ENCODE data around the gene FXYD2.

Gene FXYD2

GRCh38 chr11:117838901-117839300 lies 14.4 kb upstream of the FXYD2 start:
- TF ChIP-seq CEBPB (IDR thresholded peaks at IDR 0.05) (no peak), FOXM1 (IDR thresholded peaks at IDR 0.05; ENCODE audit: borderline replicate concordance, low read depth) (no peak), NFIC (IDR thresholded peaks at IDR 0.05) (no peak), TEAD4 (IDR thresholded peaks at IDR 0.05) (no peak), TAF1 (IDR thresholded peaks at IDR 0.05; ENCODE audit: low read depth) (no peak), USF1 (IDR thresholded peaks at IDR 0.05) (no peak), EGR1 (IDR thresholded peaks at IDR 0.05) (no peak), YY1 (IDR thresholded peaks at IDR 0.05; ENCODE audit: low read depth) (no peak), ZBTB7A (IDR thresholded peaks at IDR 0.05; ENCODE audit: low read depth) (no peak), CREB1 (IDR thresholded peaks at IDR 0.05; ENCODE audit: low read depth) (no peak), MAX (IDR thresholded peaks at IDR 0.05) (no peak), EP300 (IDR thresholded peaks at IDR 0.05; ENCODE audit: borderline replicate concordance) (no peak), RAD21 (IDR thresholded peaks at IDR 0.05; ENCODE audit: low read depth) (no peak), TCF12 (IDR thresholded peaks at IDR 0.05; ENCODE audit: low read depth) (no peak), REST (IDR thresholded peaks at IDR 0.05; ENCODE audit: low read depth) (no peak)

- TF ChIP-seq TEAD4 (IDR thresholded peaks at IDR 0.05) (no peak), TAF1 (IDR thresholded peaks at IDR 0.05; ENCODE audit: low read depth) (no peak), EGR1 (IDR thresholded peaks at IDR 0.05) (no peak), EP300 (IDR thresholded peaks at IDR 0.05; ENCODE audit: borderline replicate concordance) (no peak), REST (IDR thresholded peaks at IDR 0.05; ENCODE audit: low read depth) (no peak)
Measured at GRCh38 chr11:117837791-117838190, 13.2 kb upstream of the FXYD2 start.

GRCh38 chr11:117837070-117837776 lies 12.7 kb upstream of the FXYD2 start:
- no peak for TF ChIP-seq TEAD4 (IDR thresholded peaks at IDR 0.05)

- no peak for TF ChIP-seq TEAD4 (IDR thresholded peaks at IDR 0.05)
- no peak for TF ChIP-seq TCF12 (IDR thresholded peaks at IDR 0.05; ENCODE audit: low read depth)
- no peak for TF ChIP-seq MAX (IDR thresholded peaks at IDR 0.05)
- no peak for TF ChIP-seq REST (IDR thresholded peaks at IDR 0.05; ENCODE audit: low read depth)
- no peak for TF ChIP-seq NFIC (IDR thresholded peaks at IDR 0.05)
- no peak for TF ChIP-seq YY1 (IDR thresholded peaks at IDR 0.05; ENCODE audit: low read depth)
- no peak for TF ChIP-seq CREB1 (IDR thresholded peaks at IDR 0.05; ENCODE audit: low read depth)
- no peak for TF ChIP-seq ZBTB7A (IDR thresholded peaks at IDR 0.05; ENCODE audit: low read depth)
- no peak for TF ChIP-seq RAD21 (IDR thresholded peaks at IDR 0.05; ENCODE audit: low read depth)
- TF ChIP-seq FOXM1 (IDR thresholded peaks at IDR 0.05; ENCODE audit: borderline replicate concordance, low read depth) = no peak
- TF ChIP-seq EP300 (IDR thresholded peaks at IDR 0.05; ENCODE audit: borderline replicate concordance) = no peak
- no peak for TF ChIP-seq USF1 (IDR thresholded peaks at IDR 0.05)
- no peak for TF ChIP-seq TAF1 (IDR thresholded peaks at IDR 0.05; ENCODE audit: low read depth)
- TF ChIP-seq CEBPB (IDR thresholded peaks at IDR 0.05) = no peak
- no peak for TF ChIP-seq EGR1 (IDR thresholded peaks at IDR 0.05)
Measured at GRCh38 chr11:117836077-117836960, 11.8 kb upstream of the FXYD2 start.
